Thoracic aorta (tissue), 2 donors: ENCODE results near the gene AFAP1L2. TPM values are rescaled to one million over a fixed set of nuclear protein-coding genes. Genes with fewer than 3 reads are reported as not detected.
"Not testable (repeated sequence)": the region's sequence is repeated elsewhere in the genome, so short reads cannot be mapped to it uniquely, and the experiment has no call there.

ENCODE experiments used
- ATAC-seq: fragments of 150-250 bp; one replicate; pipeline ENCODE4 v1.8.0; 2017; ENCODE audit warnings: low read depth; ENCODE audit not compliant: insufficient number of reproducible peaks, low FRiP score
- DNase-seq: peaks from one replicate; pipeline ENCODE4 v3.0.0-alpha.2; 2020; ENCODE audit warnings: low spot score
- H3K27ac ChIP-seq, 2 donors: fragments of 200-600 bp; sonication (generic); 1 replicate in 1 of 2; 2 replicates in 1 of 2; pipeline ENCODE4 v1.5.1; 2016; ENCODE audit warnings: mild to moderate bottlenecking in 2 of 2, moderate library complexity in 2 of 2
- H3K27me3 ChIP-seq: fragments of 200-600 bp; sonication (generic); replicated peaks from 2 replicates; pipeline ENCODE4 v1.6.0; 2016; ENCODE audit warnings: mild to moderate bottlenecking; ENCODE audit not compliant: insufficient read depth
- H3K36me3 ChIP-seq: fragments of 200-600 bp; sonication (generic); one replicate; pipeline ENCODE4 v1.5.1; 2016
- H3K4me1 ChIP-seq, 2 donors: fragments of 200-600 bp; sonication (generic); 1 replicate in 1 of 2; 2 replicates in 1 of 2; pipeline versions ENCODE4 v1.5.1 to v1.6.0; 2016; ENCODE audit warnings: low read depth in 2 of 2, mild to moderate bottlenecking in 1 of 2; ENCODE audit not compliant: control insufficient read depth in 1 of 2
- H3K4me3 ChIP-seq: fragments of 200-600 bp; sonication (generic); 2 replicates; pipeline ENCODE4 v1.5.1; 2016; ENCODE audit warnings: mild to moderate bottlenecking
- H3K9me3 ChIP-seq: fragments of 200-600 bp; sonication (generic); 2 replicates; pipeline ENCODE4 v1.5.1; 2016
- total RNA-seq, 2 donors: library from RNA; depleted of rRNA; stranded (reverse); fragments of >200 nt; gene quantifications; one replicate each; pipeline versions ENCODE4 v1.1.0 to v1.2.3, GENCODE V29; 2016
- TF ChIP-seq, protein P1 (sequence below): fragments of 200-600 bp; sonication (generic); IDR thresholded peaks from one replicate; pipeline ENCODE4 v1.5.1; 2019; ENCODE audit warnings: antibody characterized with exemption

The AFAP1L2 gene
- total RNA-seq, 2 donors from 2014 or later, result 7.7 to 13.3 TPM

DNA sequence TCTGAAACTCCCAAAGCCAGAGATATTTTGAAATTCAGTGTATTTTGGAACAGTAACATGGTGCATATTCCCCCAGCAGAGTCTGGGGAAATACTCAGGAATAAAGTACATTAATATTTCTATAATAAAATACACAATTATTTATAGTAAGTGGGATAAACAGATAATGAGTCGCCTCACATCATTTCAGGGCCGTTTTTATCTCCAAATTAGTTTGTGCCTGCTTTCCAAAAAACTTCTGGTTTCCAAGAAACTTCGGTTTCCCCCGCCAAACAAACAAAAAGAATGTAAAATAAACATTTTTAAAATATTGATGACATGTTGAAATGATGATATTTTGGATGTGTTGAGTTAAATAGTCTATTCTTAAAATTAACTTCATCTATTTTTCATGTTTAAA, 48.2 kb downstream of the AFAP1L2 start:
- H3K27ac ChIP-seq, result no peak overlapping the region
- ATAC-seq (no peak), DNase-seq (no peak)
- H3K27me3 ChIP-seq, result no peaks in the 10 kb centered on the region
- TF ChIP-seq, protein P1, sequence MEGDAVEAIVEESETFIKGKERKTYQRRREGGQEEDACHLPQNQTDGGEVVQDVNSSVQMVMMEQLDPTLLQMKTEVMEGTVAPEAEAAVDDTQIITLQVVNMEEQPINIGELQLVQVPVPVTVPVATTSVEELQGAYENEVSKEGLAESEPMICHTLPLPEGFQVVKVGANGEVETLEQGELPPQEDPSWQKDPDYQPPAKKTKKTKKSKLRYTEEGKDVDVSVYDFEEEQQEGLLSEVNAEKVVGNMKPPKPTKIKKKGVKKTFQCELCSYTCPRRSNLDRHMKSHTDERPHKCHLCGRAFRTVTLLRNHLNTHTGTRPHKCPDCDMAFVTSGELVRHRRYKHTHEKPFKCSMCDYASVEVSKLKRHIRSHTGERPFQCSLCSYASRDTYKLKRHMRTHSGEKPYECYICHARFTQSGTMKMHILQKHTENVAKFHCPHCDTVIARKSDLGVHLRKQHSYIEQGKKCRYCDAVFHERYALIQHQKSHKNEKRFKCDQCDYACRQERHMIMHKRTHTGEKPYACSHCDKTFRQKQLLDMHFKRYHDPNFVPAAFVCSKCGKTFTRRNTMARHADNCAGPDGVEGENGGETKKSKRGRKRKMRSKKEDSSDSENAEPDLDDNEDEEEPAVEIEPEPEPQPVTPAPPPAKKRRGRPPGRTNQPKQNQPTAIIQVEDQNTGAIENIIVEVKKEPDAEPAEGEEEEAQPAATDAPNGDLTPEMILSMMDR, result no peak
- no peaks in the 10 kb centered on the region for H3K36me3 ChIP-seq
- H3K4me3 ChIP-seq, result no peak overlapping the region
- peaks cover 0 to 20% of the 10 kb centered on the region in 2 donors for H3K4me1 ChIP-seq
- H3K9me3 ChIP-seq, result no peaks in the 10 kb centered on the region

DNA sequence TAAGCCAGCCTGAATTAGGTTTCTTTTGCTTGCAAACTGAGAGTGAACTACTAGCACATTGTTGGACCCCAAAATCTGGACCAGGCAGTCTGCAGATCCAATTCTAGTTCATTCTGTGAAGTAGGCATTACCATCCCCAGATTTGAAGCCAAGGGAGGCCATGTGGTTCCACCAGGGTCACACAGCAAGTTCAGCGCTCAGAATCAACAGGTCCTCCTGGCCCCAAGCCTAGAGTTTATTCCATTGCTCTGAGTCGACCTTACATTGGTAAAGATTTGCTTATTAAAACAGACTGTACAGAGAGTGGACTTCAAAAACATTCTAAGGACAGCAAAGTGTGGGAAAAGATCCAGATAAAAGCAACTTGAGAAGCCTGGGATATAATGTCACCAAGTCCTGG, 50.9 kb downstream of the AFAP1L2 start:
- H3K27ac ChIP-seq, result no peak overlapping the region
- ATAC-seq (no peak), DNase-seq (no peak)
- no peaks in the 10 kb centered on the region for H3K9me3 ChIP-seq
- H3K27me3 ChIP-seq, result no peaks in the 10 kb centered on the region
- no peak overlapping the region for H3K4me3 ChIP-seq
- H3K4me1 ChIP-seq, result peaks cover 0 to 33% of the 10 kb centered on the region in 2 donors
- TF ChIP-seq, protein P1, result no peak
- H3K36me3 ChIP-seq, result no peaks in the 10 kb centered on the region

DNA sequence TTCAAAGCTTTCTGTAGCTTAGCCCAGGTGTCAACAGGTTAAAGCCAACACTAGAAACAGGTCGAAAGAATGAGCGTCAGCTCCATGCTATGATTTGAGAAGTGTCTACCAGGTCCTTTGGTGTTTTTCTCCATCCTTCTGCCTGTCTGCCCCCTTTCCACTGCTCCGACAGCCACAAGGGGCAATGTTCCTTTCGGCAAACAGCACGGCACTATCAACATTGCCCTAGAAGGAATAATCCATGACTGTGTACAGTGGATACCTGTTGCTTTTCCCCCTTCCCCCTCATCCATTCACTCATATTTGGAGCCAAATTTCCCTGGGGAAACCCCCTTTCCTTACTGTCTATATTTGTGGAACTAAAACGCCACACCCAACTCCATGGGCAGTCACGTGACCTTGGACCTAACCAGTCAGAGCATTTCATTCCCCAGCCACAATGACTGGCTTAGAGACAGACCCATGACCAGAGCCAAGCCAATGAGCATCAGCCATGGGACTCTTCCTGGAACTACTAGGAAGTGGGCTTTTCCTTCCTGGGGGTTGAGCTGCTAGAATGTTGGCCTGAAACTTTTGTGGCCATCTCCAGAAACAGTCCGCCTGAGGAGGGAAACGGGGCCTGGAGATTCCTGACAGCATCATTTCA, 51.5 kb downstream of the AFAP1L2 start:
- no peaks in the 10 kb centered on the region for H3K36me3 ChIP-seq
- H3K27ac ChIP-seq, result no peak overlapping the region
- no peaks in the 10 kb centered on the region for H3K27me3 ChIP-seq
- H3K4me1 ChIP-seq, result peaks cover 0 to 33% of the 10 kb centered on the region in 2 donors
- no peak for DNase-seq
- no peak for ATAC-seq
- no peaks in the 10 kb centered on the region for H3K9me3 ChIP-seq
- TF ChIP-seq, protein P1, result no peak
- H3K4me3 ChIP-seq, result no peak overlapping the region

DNA sequence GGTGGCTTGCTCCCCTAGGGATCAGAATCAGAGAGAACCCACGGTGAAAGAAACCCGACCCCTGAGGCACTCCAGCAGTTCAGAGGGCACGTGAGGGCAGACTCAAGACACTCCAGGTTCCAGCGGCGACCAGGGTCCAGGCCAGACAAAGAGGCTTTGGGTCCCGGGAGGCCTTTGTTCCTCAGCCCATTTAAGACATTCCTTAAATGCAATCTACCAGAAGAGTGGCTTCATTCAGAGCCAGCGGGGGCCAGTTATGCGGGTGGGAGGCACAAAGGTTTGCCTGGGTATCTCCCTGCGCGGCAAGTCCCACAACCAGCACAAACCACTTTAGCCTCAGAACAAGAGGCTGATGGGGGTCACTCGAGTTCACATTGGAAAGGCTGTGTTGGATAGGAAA, 53.6 kb downstream of the AFAP1L2 start:
- no peak for ATAC-seq
- TF ChIP-seq, protein P1, result no peak
- Histone ChIP-seq H3K4me1 (peaks cover 0 to 19% of the 10 kb centered on the region in 2 donors), H3K27ac (no peak overlapping the region), H3K9me3 (no peaks in the 10 kb centered on the region), H3K36me3 (no peaks in the 10 kb centered on the region), H3K4me3 (no peak overlapping the region), H3K27me3 (no peaks in the 10 kb centered on the region)
- DNase-seq, result no peak

DNA sequence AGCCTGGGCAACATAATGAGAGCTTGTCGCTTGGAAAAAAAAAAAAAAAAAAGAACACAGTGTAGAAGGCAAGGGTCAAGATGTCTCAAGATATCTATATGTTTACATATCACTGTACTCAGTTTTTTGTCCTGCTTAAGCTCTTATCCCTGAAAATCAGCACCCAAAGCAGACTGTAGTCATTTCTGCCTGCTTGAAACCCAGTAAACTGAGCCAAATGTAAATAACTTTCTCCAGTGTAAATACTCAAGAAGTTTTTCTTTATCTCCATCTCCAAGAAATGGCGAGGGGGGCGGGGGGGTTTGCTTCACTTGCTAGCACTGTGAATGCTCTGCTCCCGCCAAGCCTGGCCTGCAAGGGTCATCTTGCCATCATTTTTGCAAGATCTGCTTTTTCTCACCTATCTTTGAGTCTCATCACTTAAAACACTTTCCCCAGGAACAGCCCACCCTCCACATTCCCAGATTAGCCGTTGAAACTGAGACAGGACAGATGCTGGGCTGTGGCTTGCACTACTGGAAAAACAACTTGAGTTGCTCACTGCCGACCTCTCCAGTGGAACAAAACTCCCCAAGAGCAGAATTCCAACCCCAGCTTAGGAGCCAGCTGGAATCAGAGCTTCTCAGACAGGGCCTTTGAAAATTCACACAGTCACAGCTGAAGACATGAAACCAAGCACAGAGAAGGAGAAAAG, 54.6 kb downstream of the AFAP1L2 start:
- Histone ChIP-seq H3K4me1 (peaks cover 0 to 14% of the 10 kb centered on the region in 2 donors), H3K27me3 (no peaks in the 10 kb centered on the region), H3K36me3 (no peaks in the 10 kb centered on the region), H3K9me3 (no peaks in the 10 kb centered on the region), H3K27ac (no peak overlapping the region), H3K4me3 (no peak overlapping the region)
- ATAC-seq (no peak), DNase-seq (no peak)
- TF ChIP-seq, protein P1, result no peak

DNA sequence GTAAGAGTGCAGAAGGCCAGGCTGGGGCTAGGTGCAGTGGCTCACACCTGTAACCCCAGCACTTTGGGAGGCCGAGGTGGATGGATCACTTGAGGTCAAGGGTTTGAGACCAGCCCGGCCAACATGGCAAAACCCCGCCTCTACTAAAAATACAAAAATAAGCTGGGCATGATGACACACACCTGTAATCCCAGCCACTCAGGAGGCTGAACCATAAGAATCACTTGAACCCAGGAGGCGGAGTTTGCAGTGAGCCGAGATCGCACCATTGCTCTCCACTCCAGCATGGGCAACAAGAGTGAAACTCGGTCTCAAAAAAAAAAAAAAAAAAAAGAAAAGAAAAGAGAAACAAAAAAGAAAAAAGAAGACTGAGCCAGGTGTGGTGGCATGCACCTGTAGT, 55.2 kb downstream of the AFAP1L2 start:
- not testable (repeated sequence) for H3K36me3 ChIP-seq
- H3K4me1 ChIP-seq, result peaks cover 3 to 20% of the 10 kb centered on the region in 2 donors

More for the DNA sequence above, 55.2 kb downstream of the AFAP1L2 start:
- ATAC-seq, H3K9me3 ChIP-seq, H3K27ac ChIP-seq, H3K4me3 ChIP-seq, DNase-seq, H3K27me3 ChIP-seq: not testable (repeated sequence)
